Measurements from ENCODE around the gene DYDC1.
A peak's percentile ranks its signal among the peaks of the same experiment; 100 is the strongest.

DNA sequence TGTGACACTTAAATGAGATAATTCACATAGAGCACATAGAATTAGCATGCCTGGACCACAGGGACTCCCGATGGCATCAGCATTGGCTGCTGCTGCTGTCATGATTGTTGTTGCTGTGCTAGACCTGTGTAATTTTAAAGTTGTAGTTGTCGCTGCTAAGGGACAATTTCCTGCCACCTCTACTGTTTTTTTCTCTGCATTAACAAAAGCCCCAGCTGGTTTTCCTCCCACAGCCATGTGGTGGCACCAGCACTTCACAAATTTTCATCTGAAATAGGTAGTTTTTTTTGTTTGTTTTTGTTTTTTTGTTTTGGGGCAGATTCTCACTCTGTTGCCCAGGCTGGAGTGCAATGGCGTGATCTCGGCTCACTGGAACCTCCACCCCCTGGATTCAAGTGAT, 26.4 kb upstream of the DYDC1 start:
- TF ChIP-seq, protein P1, sequence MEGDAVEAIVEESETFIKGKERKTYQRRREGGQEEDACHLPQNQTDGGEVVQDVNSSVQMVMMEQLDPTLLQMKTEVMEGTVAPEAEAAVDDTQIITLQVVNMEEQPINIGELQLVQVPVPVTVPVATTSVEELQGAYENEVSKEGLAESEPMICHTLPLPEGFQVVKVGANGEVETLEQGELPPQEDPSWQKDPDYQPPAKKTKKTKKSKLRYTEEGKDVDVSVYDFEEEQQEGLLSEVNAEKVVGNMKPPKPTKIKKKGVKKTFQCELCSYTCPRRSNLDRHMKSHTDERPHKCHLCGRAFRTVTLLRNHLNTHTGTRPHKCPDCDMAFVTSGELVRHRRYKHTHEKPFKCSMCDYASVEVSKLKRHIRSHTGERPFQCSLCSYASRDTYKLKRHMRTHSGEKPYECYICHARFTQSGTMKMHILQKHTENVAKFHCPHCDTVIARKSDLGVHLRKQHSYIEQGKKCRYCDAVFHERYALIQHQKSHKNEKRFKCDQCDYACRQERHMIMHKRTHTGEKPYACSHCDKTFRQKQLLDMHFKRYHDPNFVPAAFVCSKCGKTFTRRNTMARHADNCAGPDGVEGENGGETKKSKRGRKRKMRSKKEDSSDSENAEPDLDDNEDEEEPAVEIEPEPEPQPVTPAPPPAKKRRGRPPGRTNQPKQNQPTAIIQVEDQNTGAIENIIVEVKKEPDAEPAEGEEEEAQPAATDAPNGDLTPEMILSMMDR (IDR thresholded peaks at IDR 0.05): peak in 5 of 6 experiments; percentile 44 to 66 (median 63)
- TF ChIP-seq POLR2A (IDR thresholded peaks at IDR 0.05): no peak

Data from thyroid gland (tissue), 4 donors.